ENCODE measurements around the gene HMHB1. TPM values are rescaled to one million over a fixed set of nuclear protein-coding genes. Genes with fewer than 3 reads are reported as not detected.

The HMHB1 gene
- not detected for total RNA-seq
- not detected for polyA plus RNA-seq (2013, experiment 1 of 2)
- not detected for polyA plus RNA-seq (2013, experiment 2 of 2)
- long read RNA-seq, experiment 1: 0 reads
- long read RNA-seq, experiment 2: 0 reads
- long read RNA-seq, experiment 3: 0 reads
- long read RNA-seq, experiment 4: 0 reads

DNA sequence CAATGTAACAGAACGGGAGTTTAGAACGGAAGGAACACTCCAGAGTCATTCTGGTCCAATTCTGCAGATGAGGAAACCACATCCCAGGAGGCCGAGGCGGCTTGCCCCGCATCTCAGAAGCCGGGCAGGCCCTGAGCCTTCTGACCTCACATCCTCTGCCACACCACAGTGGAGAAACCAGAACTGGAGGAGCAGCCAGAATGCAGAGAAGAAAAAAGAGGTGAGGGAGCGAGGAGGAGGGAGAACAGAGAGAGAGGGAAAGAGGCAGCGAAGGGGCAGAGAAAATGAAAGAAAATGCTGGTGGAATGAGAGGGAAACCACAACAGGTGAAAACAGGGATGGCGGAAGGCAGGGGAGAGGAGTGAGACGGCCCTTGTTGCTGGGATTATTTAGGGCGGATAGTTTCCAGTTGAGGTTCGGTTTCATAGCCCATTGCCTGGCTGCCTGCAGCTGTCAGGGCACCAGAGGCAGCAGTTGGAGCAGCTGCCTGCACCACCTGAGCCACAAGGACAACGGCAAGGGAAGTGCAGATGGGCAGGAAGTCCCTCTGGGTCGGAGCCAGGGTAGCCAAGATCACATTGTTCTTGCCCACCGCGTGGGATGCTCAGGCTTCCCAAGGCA lies at the start of gene HMHB1:
Gene HMHB1, plus strand, starts transcription at position 77 of the 621 bp plus-strand sequence.
- no peak within 1 kb of the TSS for H3K27ac ChIP-seq (ENCODE audit: low read depth, low read length)
- no peaks in the 10 kb centered on the region for H3K27me3 ChIP-seq (ENCODE audit: control insufficient read depth, insufficient read depth, low read length, poor library complexity, severe bottlenecking)
- DNase-seq: no peak
- H3K9me3 ChIP-seq (ENCODE audit: control insufficient read depth, low read length): no peaks in the 10 kb centered on the region
- H3K9ac ChIP-seq (ENCODE audit: extremely low read depth, low read length, poor library complexity, severe bottlenecking): no peak within 1 kb of the TSS
- no peak within 1 kb of the TSS for H3K4me3 ChIP-seq (ENCODE audit: low read length)
- H3K36me3 ChIP-seq (ENCODE audit: control insufficient read depth, insufficient read depth, low read length): no peaks in the 10 kb centered on the region
- TF ChIP-seq, protein P1, sequence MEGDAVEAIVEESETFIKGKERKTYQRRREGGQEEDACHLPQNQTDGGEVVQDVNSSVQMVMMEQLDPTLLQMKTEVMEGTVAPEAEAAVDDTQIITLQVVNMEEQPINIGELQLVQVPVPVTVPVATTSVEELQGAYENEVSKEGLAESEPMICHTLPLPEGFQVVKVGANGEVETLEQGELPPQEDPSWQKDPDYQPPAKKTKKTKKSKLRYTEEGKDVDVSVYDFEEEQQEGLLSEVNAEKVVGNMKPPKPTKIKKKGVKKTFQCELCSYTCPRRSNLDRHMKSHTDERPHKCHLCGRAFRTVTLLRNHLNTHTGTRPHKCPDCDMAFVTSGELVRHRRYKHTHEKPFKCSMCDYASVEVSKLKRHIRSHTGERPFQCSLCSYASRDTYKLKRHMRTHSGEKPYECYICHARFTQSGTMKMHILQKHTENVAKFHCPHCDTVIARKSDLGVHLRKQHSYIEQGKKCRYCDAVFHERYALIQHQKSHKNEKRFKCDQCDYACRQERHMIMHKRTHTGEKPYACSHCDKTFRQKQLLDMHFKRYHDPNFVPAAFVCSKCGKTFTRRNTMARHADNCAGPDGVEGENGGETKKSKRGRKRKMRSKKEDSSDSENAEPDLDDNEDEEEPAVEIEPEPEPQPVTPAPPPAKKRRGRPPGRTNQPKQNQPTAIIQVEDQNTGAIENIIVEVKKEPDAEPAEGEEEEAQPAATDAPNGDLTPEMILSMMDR (conservative IDR thresholded peaks at IDR 0.05): no peak
- H3K4me1 ChIP-seq (ENCODE audit: control insufficient read depth, insufficient read depth, low read length): no peaks in the 10 kb centered on the region
- Mint-ChIP-seq H3K4me3 (no peak within 1 kb of the TSS), H3K4me1 (no peaks in the 10 kb centered on the region), H3K27ac (no peak within 1 kb of the TSS), H3K9me3 (peaks cover 8% of the 10 kb centered on the region), H3K36me3 (ENCODE audit: low read depth) (no peaks in the 10 kb centered on the region), H3K27me3 (ENCODE audit: insufficient read depth) (no peaks in the 10 kb centered on the region)
- WGBS, 2 experiments (ENCODE audit: insufficient coverage in 1 of 2, insufficient read length in 1 of 2): 93 to 95% methylated on average over 9 to 16 of the region's 16 CpGs

GRCh38 chr5:143762636-143763220 lies 49.2 kb upstream of the HMHB1 start:
- Histone ChIP-seq H3K27ac (ENCODE audit: low read depth, low read length) (no peak overlapping the region), H3K27me3 (ENCODE audit: control insufficient read depth, insufficient read depth, low read length, poor library complexity, severe bottlenecking) (no peaks in the 10 kb centered on the region), H3K36me3 (ENCODE audit: control insufficient read depth, insufficient read depth, low read length) (no peaks in the 10 kb centered on the region), H3K9me3 (ENCODE audit: control insufficient read depth, low read length) (no peaks in the 10 kb centered on the region), H3K4me3 (ENCODE audit: low read length) (no peak overlapping the region), H3K9ac (ENCODE audit: extremely low read depth, low read length, poor library complexity, severe bottlenecking) (no peak overlapping the region), H3K4me1 (ENCODE audit: control insufficient read depth, insufficient read depth, low read length) (no peaks in the 10 kb centered on the region)
- H3K27ac Mint-ChIP-seq: no peak overlapping the region
- 95 to 96% methylated on average over 5 of the region's 5 CpGs for WGBS, 2 experiments (ENCODE audit: insufficient coverage in 1 of 2, insufficient read length in 1 of 2)
- DNase-seq: no peak
- H3K27me3 Mint-ChIP-seq (ENCODE audit: insufficient read depth): no peaks in the 10 kb centered on the region
- TF ChIP-seq, protein P1 (conservative IDR thresholded peaks at IDR 0.05): no peak
- H3K36me3 Mint-ChIP-seq (ENCODE audit: low read depth): no peaks in the 10 kb centered on the region
- no peaks in the 10 kb centered on the region for H3K9me3 Mint-ChIP-seq
- peaks cover 8% of the 10 kb centered on the region for H3K4me1 Mint-ChIP-seq
- H3K4me3 Mint-ChIP-seq: no peak overlapping the region

- Histone ChIP-seq H3K27ac (ENCODE audit: low read depth, low read length) (no peak overlapping the region), H3K9ac (ENCODE audit: extremely low read depth, low read length, poor library complexity, severe bottlenecking) (no peak overlapping the region), H3K4me3 (ENCODE audit: low read length) (no peak overlapping the region), H3K36me3 (ENCODE audit: control insufficient read depth, insufficient read depth, low read length) (no peaks in the 10 kb centered on the region), H3K9me3 (ENCODE audit: control insufficient read depth, low read length) (no peaks in the 10 kb centered on the region), H3K4me1 (ENCODE audit: control insufficient read depth, insufficient read depth, low read length) (no peaks in the 10 kb centered on the region), H3K27me3 (ENCODE audit: control insufficient read depth, insufficient read depth, low read length, poor library complexity, severe bottlenecking) (no peaks in the 10 kb centered on the region)
- no peak for DNase-seq
- Mint-ChIP-seq H3K27ac (no peak overlapping the region), H3K4me1 (peaks cover 19% of the 10 kb centered on the region), H3K36me3 (ENCODE audit: low read depth) (peaks cover 2% of the 10 kb centered on the region), H3K9me3 (peaks cover 4% of the 10 kb centered on the region), H3K4me3 (no peak overlapping the region), H3K27me3 (ENCODE audit: insufficient read depth) (no peaks in the 10 kb centered on the region)
- WGBS, 2 experiments (ENCODE audit: insufficient coverage in 1 of 2, insufficient read length in 1 of 2): 89 to 100% methylated on average over 3 of the region's 3 CpGs
- TF ChIP-seq, protein P1 (conservative IDR thresholded peaks at IDR 0.05): no peak
These were observed 44.8 kb upstream of the HMHB1 start for GRCh38 chr5:143767162-143767561.
